ENCODE data around the gene DRICH1.
"Not testable (repeated sequence)": the region's sequence is repeated elsewhere in the genome, so short reads cannot be mapped to it uniquely, and the experiment has no call there.

DNA sequence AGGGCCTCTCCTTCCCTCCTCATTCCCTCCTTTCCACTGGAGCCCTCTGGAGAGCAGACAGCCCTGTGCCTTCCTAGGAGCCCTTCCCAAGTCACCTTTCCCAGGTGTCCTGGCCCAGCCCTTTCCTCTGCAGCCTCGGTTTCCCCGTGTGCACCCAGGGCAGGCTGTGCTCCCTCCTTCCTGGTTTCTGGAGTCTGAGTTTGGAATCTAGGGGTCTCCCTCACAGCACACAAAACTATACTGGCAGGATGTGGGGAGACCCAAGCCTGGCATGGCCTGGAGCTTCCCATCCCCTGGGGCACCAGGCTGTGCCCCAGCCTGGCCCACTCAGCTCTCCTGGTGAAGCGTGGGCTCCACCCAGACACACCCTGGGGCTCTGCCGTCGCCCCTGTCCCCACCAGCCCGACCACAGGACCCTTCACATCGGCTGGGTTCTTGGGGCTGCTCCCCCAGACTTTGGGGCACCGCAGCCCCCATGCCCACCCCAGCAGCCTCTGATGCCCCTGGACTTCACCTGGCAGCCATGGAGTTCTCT is 58.4 kb downstream of the DRICH1 start:
- TF ChIP-seq, protein P1, sequence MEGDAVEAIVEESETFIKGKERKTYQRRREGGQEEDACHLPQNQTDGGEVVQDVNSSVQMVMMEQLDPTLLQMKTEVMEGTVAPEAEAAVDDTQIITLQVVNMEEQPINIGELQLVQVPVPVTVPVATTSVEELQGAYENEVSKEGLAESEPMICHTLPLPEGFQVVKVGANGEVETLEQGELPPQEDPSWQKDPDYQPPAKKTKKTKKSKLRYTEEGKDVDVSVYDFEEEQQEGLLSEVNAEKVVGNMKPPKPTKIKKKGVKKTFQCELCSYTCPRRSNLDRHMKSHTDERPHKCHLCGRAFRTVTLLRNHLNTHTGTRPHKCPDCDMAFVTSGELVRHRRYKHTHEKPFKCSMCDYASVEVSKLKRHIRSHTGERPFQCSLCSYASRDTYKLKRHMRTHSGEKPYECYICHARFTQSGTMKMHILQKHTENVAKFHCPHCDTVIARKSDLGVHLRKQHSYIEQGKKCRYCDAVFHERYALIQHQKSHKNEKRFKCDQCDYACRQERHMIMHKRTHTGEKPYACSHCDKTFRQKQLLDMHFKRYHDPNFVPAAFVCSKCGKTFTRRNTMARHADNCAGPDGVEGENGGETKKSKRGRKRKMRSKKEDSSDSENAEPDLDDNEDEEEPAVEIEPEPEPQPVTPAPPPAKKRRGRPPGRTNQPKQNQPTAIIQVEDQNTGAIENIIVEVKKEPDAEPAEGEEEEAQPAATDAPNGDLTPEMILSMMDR (IDR thresholded peaks at IDR 0.05), result not testable (repeated sequence)
- TF ChIP-seq, protein P2, sequence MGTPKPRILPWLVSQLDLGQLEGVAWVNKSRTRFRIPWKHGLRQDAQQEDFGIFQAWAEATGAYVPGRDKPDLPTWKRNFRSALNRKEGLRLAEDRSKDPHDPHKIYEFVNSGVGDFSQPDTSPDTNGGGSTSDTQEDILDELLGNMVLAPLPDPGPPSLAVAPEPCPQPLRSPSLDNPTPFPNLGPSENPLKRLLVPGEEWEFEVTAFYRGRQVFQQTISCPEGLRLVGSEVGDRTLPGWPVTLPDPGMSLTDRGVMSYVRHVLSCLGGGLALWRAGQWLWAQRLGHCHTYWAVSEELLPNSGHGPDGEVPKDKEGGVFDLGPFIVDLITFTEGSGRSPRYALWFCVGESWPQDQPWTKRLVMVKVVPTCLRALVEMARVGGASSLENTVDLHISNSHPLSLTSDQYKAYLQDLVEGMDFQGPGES (IDR thresholded peaks at IDR 0.05; ENCODE audit: low read depth, low read length), result not testable (repeated sequence)
- TF ChIP-seq, protein P3, sequence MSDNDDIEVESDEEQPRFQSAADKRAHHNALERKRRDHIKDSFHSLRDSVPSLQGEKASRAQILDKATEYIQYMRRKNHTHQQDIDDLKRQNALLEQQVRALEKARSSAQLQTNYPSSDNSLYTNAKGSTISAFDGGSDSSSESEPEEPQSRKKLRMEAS (IDR thresholded peaks at IDR 0.05; ENCODE audit: low read depth), result not testable (repeated sequence)
- TF ChIP-seq RCOR1 (IDR thresholded peaks at IDR 0.05; ENCODE audit: low read length); TCF12 (IDR thresholded peaks at IDR 0.05); YY1 (IDR thresholded peaks at IDR 0.05; ENCODE audit: low read depth); RXRA (IDR thresholded peaks at IDR 0.05; ENCODE audit: borderline replicate concordance, low read depth); SIN3A (IDR thresholded peaks at IDR 0.05; ENCODE audit: borderline replicate concordance, low read depth, low read length); RAD21 (IDR thresholded peaks at IDR 0.05; ENCODE audit: low read length): not testable (repeated sequence)
- TF ChIP-seq, protein P4, sequence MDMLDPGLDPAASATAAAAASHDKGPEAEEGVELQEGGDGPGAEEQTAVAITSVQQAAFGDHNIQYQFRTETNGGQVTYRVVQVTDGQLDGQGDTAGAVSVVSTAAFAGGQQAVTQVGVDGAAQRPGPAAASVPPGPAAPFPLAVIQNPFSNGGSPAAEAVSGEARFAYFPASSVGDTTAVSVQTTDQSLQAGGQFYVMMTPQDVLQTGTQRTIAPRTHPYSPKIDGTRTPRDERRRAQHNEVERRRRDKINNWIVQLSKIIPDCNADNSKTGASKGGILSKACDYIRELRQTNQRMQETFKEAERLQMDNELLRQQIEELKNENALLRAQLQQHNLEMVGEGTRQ (IDR thresholded peaks at IDR 0.05; ENCODE audit: borderline replicate concordance, low read depth, low read length), result not testable (repeated sequence)
- TF ChIP-seq, protein P5, sequence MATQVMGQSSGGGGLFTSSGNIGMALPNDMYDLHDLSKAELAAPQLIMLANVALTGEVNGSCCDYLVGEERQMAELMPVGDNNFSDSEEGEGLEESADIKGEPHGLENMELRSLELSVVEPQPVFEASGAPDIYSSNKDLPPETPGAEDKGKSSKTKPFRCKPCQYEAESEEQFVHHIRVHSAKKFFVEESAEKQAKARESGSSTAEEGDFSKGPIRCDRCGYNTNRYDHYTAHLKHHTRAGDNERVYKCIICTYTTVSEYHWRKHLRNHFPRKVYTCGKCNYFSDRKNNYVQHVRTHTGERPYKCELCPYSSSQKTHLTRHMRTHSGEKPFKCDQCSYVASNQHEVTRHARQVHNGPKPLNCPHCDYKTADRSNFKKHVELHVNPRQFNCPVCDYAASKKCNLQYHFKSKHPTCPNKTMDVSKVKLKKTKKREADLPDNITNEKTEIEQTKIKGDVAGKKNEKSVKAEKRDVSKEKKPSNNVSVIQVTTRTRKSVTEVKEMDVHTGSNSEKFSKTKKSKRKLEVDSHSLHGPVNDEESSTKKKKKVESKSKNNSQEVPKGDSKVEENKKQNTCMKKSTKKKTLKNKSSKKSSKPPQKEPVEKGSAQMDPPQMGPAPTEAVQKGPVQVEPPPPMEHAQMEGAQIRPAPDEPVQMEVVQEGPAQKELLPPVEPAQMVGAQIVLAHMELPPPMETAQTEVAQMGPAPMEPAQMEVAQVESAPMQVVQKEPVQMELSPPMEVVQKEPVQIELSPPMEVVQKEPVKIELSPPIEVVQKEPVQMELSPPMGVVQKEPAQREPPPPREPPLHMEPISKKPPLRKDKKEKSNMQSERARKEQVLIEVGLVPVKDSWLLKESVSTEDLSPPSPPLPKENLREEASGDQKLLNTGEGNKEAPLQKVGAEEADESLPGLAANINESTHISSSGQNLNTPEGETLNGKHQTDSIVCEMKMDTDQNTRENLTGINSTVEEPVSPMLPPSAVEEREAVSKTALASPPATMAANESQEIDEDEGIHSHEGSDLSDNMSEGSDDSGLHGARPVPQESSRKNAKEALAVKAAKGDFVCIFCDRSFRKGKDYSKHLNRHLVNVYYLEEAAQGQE (IDR thresholded peaks at IDR 0.05; ENCODE audit: low read depth, low read length), result not testable (repeated sequence)
- TF ChIP-seq, protein P6, sequence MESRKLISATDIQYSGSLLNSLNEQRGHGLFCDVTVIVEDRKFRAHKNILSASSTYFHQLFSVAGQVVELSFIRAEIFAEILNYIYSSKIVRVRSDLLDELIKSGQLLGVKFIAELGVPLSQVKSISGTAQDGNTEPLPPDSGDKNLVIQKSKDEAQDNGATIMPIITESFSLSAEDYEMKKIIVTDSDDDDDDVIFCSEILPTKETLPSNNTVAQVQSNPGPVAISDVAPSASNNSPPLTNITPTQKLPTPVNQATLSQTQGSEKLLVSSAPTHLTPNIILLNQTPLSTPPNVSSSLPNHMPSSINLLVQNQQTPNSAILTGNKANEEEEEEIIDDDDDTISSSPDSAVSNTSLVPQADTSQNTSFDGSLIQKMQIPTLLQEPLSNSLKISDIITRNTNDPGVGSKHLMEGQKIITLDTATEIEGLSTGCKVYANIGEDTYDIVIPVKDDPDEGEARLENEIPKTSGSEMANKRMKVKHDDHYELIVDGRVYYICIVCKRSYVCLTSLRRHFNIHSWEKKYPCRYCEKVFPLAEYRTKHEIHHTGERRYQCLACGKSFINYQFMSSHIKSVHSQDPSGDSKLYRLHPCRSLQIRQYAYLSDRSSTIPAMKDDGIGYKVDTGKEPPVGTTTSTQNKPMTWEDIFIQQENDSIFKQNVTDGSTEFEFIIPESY (IDR thresholded peaks at IDR 0.05; ENCODE audit: borderline replicate concordance, low read depth), result not testable (repeated sequence)
- TF ChIP-seq, protein P7, sequence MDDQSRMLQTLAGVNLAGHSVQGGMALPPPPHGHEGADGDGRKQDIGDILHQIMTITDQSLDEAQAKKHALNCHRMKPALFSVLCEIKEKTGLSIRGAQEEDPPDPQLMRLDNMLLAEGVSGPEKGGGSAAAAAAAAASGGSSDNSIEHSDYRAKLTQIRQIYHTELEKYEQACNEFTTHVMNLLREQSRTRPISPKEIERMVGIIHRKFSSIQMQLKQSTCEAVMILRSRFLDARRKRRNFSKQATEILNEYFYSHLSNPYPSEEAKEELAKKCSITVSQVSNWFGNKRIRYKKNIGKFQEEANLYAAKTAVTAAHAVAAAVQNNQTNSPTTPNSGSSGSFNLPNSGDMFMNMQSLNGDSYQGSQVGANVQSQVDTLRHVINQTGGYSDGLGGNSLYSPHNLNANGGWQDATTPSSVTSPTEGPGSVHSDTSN (IDR thresholded peaks at IDR 0.05), result not testable (repeated sequence)
